ENCODE results near the gene NFIA. TPM values are rescaled to one million over a fixed set of nuclear protein-coding genes. Genes with fewer than 3 reads are reported as not detected.
A peak's percentile ranks its signal among the peaks of the same experiment; 100 is the strongest.

NFIA gene
- total RNA-seq, 1 donor from 2014 or later: 2.1 TPM

GRCh38 chr1:61419657-61420056 lies 337.3 kb downstream of the NFIA start:
- no peak for DNase-seq (ENCODE audit: low read depth)

GRCh38 chr1:61420243-61420642 lies 337.9 kb downstream of the NFIA start:
- DNase-seq (ENCODE audit: low read depth): no peak

- DNase-seq (ENCODE audit: low read depth): no peak
These were observed 338.8 kb downstream of the NFIA start for GRCh38 chr1:61420909-61421835.

GRCh38 chr1:61423643-61424042 lies 341.3 kb downstream of the NFIA start:
- no peak for DNase-seq (ENCODE audit: low read depth)

- DNase-seq (ENCODE audit: low read depth): no peak
These were observed 342.0 kb downstream of the NFIA start for GRCh38 chr1:61424382-61424781.

- no peak for DNase-seq (ENCODE audit: low read depth)
These were observed 342.7 kb downstream of the NFIA start for GRCh38 chr1:61425040-61425439.

- no peak for DNase-seq (ENCODE audit: low read depth)
These were observed 343.9 kb downstream of the NFIA start for GRCh38 chr1:61426254-61426653.

GRCh38 chr1:61426885-61427284 lies 344.5 kb downstream of the NFIA start:
- no peak for DNase-seq (ENCODE audit: low read depth)

- no peak for DNase-seq (ENCODE audit: low read depth)
These were observed 345.1 kb downstream of the NFIA start for GRCh38 chr1:61427510-61427909.

GRCh38 chr1:61428146-61428545 lies 345.8 kb downstream of the NFIA start:
- DNase-seq (ENCODE audit: low read depth): peak; percentile 13

GRCh38 chr1:61432616-61433388 lies 350.4 kb downstream of the NFIA start:
- no peak for DNase-seq (ENCODE audit: low read depth)

- no peak for DNase-seq (ENCODE audit: low read depth)
These were observed 351.3 kb downstream of the NFIA start for GRCh38 chr1:61433646-61434045.

GRCh38 chr1:61434276-61434675 lies 351.9 kb downstream of the NFIA start:
- no peak for DNase-seq (ENCODE audit: low read depth)

- DNase-seq (ENCODE audit: low read depth): no peak
These were observed 352.9 kb downstream of the NFIA start for GRCh38 chr1:61435226-61435625.

- no peak for DNase-seq (ENCODE audit: low read depth)
These were observed 353.7 kb downstream of the NFIA start for GRCh38 chr1:61436016-61436415.

- DNase-seq (ENCODE audit: low read depth): no peak
These were observed 354.2 kb downstream of the NFIA start for GRCh38 chr1:61436491-61437120.

GRCh38 chr1:61439234-61439633 lies 356.9 kb downstream of the NFIA start:
- DNase-seq (ENCODE audit: low read depth): no peak

GRCh38 chr1:61441723-61442262 lies 359.4 kb downstream of the NFIA start:
- DNase-seq (ENCODE audit: low read depth): no peak

- no peak for DNase-seq (ENCODE audit: low read depth)
These were observed 360.2 kb downstream of the NFIA start for GRCh38 chr1:61442544-61442943.

GRCh38 chr1:61444288-61444687 lies 361.9 kb downstream of the NFIA start:
- DNase-seq (ENCODE audit: low read depth): no peak

- no peak for DNase-seq (ENCODE audit: low read depth)
These were observed 363.0 kb downstream of the NFIA start for GRCh38 chr1:61445269-61445825.
